Stimulated activated naive CD4-positive, alpha-beta T cell treated with Interleukin-2 at 50 U/mL for 16 hours (primary cell): ENCODE results near the gene PCBP4.

Source experiments
- DNase-seq: peaks from one replicate; lab custom pipeline; 2025; lab: John Stamatoyannopoulos, UW

PCBP4 gene

DNA sequence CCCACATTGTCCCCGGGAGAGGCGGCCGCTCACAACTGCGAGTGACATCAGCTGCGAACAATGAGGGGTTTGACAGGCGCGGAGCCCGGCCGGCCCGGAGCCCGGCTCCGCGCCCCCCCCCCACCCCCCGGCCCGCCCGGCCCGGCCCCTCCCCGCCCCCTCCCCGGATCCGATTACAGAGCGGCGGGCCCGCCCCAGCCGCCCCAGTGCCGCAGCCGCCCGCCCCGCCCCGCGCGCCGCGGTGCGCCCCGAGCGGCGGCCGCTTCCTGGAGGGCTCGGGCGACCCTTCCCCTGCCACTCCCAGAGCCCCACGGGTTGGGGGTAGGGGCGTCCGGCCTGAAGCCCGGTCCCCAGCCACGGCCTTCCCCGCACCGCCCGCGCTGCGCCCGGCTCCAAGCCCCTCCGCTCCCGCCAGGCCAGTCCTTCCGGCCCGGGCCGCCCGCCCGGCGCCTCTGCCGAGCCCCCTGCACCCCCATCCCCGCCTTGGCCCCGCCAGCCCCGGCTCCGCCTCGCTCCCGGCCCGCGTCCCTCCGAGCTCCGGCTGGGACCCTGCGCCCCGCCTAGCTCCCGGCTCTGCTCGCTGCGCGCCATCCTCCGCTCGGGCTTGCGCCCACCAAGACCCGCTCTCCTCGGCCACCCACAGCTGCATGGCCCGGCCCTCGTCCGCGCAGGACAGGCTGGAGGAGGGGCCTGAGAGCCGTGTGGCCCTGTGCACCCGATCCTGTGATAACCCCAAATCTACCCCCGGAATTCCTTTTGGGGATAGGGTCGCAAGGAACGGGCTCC is at the start of gene PCBP4:
Gene PCBP4 (minus strand): TSS at position 71 of the 786 bp plus-strand sequence. CDS start 6,214 bp downstream, outside the sequence.
- peak; percentile 39 for DNase-seq

DNA sequence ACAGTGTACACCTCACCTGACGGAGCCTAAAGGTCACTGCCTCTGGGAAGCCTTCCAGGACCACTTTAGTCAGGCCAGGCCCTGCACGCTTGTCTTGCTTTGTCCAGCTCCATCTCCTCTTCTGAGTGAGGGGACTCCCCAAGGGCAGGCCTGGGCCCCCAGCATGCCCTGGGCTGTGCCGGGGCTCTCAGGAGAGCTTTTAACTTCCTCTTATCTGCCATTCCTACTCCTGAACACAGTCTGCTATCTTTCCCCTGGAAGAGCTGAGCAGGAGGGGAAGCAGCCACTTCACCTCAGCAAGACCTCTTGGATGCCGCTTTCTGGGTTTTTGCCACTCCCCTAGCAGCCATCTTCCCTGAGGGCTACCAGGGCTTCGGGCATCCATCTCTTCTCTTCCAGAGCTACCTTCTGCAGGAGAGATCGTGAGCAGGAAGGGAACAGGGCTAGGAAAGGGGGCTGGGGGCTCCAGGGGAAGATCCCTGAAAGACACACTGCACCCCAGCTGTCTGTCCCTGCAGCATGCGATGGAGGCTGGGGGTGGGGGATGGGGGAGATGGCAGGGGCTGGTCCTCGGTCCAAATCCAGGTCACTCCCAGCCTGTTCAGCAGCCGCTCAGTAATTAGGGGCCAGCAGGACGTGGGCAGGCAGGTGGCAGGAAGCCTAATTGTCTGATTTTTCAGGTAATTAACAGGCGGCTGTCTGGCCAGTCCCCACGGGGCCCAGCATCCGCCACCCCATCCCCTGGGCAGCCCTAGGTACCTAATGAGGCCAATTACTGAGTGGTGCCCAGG is 48.4 kb upstream of the PCBP4 start:
- DNase-seq, result no peak

- DNase-seq, result no peak
These were observed 47.4 kb upstream of the PCBP4 start for GRCh38 chr3:52014613-52015012.

- no peak for DNase-seq
These were observed 46.7 kb upstream of the PCBP4 start for GRCh38 chr3:52013802-52014598.

- DNase-seq, result no peak
These were observed 45.4 kb upstream of the PCBP4 start for GRCh38 chr3:52012699-52013098.

DNA sequence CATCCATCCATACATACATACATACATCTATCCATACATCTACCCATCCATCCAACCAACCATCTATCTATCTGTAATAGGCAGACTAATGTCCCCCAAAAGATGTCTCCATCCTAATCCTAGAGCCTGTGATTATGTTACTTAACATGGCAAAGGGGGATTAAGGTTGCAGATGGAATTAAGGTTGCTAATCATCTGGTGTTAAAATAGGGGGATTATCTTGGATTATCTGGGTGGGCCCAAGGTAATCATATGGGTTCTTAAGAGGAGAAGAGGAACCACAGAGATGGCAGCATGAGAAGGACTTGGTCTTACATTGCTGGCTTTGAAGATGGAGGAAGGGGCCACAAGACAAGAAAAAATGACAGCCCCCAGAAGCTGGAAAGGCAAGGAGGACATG is 43.2 kb upstream of the PCBP4 start:
- DNase-seq, result no peak

- no peak for DNase-seq
These were observed 40.0 kb upstream of the PCBP4 start for GRCh38 chr3:52007291-52007690.

- no peak for DNase-seq
These were observed 39.5 kb upstream of the PCBP4 start for GRCh38 chr3:52006820-52007133.

DNA sequence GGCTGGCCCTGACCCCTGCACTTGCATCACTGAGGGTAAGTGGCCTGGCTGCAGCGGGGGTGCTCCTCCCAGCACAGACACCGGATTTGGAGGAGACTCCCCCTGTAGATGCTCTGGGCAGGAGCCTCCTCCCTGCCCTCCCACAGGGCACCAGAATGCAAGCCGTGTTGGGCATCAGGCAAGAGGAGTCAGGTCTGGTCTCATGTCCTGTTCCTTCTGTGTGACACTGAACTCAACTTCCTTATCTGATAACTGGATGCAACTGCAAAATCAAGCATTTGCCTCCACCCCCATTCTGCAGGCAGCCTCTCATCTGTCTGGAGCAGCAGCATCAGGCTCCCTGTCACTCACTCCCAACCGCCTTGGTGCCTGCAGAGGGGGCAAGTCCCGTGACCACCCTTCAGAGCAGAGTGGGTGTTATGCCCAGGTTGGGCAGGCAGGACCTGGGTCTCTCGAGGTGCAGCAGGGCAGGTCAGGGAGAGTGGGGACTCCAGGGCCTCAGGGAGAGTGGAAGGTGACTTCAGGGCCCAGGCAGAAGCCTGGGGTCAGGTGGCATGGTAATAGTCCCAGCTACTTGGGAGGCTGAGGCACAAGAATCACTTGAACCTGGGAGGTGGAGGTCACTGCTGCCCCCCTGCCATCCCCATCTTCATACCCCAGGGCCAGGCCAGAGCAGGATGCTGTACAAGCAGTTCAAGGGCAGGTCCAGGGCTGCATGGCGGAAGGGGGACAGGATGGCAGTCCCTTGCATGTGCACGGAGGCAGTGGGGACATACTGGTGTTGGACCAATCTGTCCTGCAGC is 39.0 kb upstream of the PCBP4 start:
- no peak for DNase-seq

DNA sequence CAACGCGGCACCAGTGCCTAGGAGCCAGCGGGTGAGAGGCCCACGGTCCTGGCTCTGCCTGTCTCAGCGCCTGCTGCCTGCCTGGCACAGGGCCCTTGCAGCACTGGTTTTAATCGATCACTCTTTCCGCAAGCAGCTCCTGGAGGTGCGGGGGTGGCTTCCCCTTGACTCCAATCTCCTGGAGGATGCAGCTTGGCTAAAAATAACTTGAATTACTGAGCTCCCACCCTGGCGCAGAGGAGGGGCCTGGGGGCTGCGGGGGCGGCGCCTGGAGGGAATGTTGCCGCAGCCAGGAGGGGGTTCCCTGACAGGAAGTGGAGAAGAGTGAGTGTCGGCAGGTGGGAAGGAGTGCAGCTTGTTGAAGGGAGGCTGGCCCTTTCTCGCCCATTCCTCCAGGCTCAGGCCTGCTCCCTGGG is 38.3 kb upstream of the PCBP4 start:
- DNase-seq, result no peak

GRCh38 chr3:52004906-52005395 is 37.7 kb upstream of the PCBP4 start:
- no peak for DNase-seq

DNA sequence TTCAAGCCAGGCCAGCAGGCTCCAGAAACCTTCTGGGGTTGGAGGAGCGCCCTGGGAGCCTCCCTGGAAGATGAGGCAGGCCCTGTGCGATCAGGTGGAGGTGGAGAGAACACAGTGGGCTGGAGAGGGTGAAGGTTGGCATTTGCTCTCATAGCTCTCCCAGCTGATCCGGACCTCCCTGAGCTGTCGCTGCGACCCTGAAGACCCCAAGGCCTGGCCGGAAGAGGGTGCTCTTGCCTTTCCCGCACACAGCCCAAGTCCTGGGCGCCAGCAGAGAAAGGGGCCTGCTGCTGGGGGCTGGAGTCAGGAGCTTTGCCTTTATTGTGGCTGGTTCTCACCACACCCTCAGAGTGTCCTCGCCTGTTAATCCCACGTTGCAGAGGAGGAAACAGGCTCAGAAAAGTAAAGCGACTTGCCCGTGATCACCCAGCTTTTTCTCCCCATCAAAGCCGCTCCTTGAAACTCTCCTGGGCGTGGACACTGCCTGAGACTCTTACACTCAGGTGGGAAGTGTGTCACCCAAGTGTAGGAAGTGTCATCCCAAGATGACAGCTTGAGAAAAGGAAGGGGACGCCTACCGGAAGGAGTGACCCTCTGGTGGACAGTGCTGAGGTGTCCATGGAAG is 37.0 kb upstream of the PCBP4 start:
- no peak for DNase-seq

DNA sequence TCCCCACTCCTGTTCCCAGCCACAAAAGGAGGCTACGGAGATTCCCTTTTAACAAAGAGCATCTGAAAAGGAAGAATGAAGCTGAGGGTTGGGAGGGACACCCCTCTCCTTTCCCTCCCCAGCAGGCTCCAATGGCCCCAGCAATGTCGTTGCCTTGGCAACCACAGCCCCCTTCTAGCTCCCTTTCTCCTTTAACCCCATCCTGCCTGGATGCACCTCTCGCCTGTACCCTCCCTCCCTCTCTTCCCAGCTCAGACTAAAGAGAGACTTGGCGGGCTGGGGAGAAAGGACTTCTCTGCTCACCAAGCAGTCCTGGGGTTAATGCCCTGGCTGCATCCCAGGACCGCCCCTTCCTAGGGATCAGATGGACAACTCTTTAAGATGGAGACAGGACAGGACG is 35.5 kb upstream of the PCBP4 start:
- no peak for DNase-seq

DNA sequence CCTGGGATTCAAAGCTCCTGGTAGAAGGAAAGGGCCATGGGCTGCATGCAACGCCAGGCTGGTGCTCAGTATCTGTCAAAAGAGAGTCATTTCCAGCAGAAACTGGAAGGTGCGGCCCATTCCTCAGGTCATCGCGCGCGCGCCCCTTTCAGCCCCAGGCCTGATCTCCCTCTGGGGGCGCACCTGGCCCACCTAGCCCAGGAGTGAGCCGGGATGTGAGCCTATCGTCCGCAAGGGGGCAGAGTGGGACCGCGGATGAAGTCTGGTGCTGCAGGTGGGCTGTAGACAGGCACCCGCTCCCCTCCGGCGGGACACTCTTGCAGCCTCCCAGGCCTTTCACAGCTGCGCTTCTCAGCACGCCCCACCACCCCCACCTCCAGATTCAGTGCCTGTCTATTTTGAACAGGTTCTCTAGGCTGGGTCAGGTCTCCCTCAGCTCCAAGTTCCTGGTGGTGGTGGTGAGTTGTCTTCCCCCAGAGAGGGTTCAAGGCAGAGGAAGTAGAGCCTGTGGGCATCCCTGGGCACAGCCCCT is 34.3 kb upstream of the PCBP4 start:
- DNase-seq, result peak; percentile 77

DNA sequence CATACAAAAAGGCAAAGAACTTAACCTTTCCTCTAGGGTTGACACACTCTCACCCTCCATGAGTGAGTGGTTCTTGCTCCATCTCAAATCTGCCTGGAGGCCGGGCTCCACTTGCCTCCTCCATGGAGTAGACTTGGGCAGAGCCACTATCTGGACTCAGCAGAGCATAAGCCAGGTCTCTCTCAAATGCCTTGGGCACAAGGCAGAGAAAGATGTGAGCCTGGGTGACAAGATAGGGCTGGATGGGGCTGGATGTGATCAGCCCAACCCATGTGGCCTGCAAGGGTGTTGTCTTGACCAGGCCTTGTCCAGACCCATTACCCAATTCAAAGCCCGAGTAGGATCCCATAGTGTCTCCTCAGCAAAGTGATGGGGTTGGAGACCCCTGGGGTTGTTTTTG is 32.6 kb upstream of the PCBP4 start:
- DNase-seq, result no peak

GRCh38 chr3:51998774-51999173 is 31.5 kb upstream of the PCBP4 start:
- no peak for DNase-seq

DNA sequence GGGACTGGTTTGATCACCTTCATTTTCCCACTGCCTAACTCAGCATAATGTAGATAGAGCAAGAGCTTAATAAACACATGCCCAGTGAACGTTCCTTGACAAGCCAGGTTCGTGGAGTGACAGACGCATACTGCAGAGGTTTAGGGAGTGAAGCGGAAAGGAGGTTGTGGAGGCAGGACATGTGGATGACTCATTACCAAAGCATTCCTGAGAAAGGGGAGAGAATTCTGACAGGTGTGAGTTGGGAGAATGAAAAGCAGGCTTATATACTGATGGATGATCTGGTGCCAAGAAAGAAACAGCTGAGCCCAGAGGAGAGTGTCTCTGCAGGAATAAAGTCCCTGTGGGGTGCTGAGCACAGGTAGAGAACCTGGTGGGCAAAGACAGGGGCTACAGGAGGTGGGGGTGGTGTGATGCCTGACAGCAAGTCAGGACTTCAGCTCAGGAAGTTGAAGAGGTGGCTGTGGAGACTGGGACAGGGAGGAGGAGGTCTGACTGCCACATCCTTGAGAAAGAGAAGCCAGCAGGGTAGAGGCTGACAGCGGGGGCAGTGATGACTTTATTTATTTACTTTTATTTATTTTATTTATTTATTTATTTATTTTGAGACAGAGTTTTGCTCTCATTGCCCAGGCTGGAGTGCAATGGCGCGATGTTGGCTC is 30.8 kb upstream of the PCBP4 start:
- no peak for DNase-seq

DNA sequence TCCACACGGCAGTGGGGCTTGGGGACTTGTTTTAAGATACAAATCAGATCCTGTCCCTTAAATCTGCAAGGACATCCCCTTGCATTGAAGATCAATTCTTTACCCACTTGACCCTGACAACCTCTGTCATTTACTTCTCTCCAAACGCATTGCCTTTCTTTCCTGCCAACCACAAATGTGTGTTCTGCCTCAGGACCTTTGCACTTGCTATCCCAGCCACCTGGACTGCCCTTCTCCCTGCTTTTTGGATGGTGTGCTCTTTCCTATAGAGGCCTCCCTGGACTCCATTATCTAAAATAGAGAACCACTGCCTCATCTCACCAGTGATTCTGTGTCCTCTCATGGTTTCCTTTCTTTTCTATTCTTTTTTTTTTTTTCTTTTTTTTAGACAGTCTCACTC is 29.9 kb upstream of the PCBP4 start:
- no peak for DNase-seq

- DNase-seq, result peak; percentile 90
These were observed 28.3 kb upstream of the PCBP4 start, which contains the start of gene RPL29 for GRCh38 chr3:51995346-51996163. Gene RPL29 (minus strand): TSS chr3:51995895. CDS start chr3:51995461, 434 bp downstream.
